Suprapubic skin (tissue), 4 donors: Measurements from ENCODE around the gene KIAA1671.

Source experiments
- CTCF ChIP-seq, 2 donors: fragments of 200-600 bp in 1 of 2; fragments of 450-650 bp in 1 of 2; sonication (generic) in 1 of 2; IDR thresholded peaks; one replicate each; pipeline ENCODE4 v1.5.1; 2016 to 2019; ENCODE audit warnings: antibody characterized with exemption in 2 of 2, mild to moderate bottlenecking in 1 of 2, moderate library complexity in 1 of 2
- EP300 ChIP-seq: sonication (generic); formaldehyde crosslinking; IDR thresholded peaks from one replicate; pipeline ENCODE4 v1.6.1; 2017; ENCODE audit warnings: antibody characterized with exemption
- POLR2A ChIP-seq, 2 donors: fragments of 450-650 bp; IDR thresholded peaks; one replicate each; pipeline ENCODE4 v1.6.1; 2017; ENCODE audit warnings: antibody characterized with exemption in 2 of 2, mild to moderate bottlenecking in 2 of 2, moderate library complexity in 2 of 2
- POLR2AphosphoS5 ChIP-seq, 3 donors: sonication (generic); formaldehyde crosslinking; IDR thresholded peaks; one replicate each; pipeline ENCODE4 v1.6.1; 2017; ENCODE audit warnings: antibody characterized with exemption in 3 of 3

GRCh38 chr22:25156736-25157135 is 204.2 kb downstream of the KIAA1671 start:
- no peak for TF ChIP-seq POLR2AphosphoS5 (IDR thresholded peaks at IDR 0.05)
- no peak for TF ChIP-seq CTCF (IDR thresholded peaks at IDR 0.05)
- no peak for TF ChIP-seq POLR2A (IDR thresholded peaks at IDR 0.05)
- TF ChIP-seq EP300, result no peak
